Measurements from ENCODE around the gene COG5.

DNA sequence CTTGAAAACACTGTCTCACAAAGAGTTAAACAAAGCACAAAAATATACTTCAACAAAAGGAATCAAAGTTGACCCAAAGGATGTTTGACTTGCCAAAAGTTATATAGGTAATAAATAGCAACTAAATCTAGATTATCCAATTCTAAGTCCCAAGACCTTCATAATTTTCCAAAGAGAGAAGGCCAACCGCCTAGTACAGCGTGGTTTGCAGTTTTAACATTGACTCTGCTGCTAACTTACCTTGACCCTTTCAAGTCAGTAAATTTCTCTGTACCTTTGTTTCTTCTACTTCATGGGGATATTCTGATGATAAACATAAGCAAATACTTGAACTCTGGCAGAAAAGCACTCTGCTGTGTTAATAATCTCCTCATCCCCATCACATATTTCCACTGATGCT lies 95.7 kb downstream of the COG5 start:
- TF ChIP-seq EZH2 (IDR thresholded peaks at IDR 0.05; ENCODE audit: borderline replicate concordance): no peak
- TF ChIP-seq, protein P1, sequence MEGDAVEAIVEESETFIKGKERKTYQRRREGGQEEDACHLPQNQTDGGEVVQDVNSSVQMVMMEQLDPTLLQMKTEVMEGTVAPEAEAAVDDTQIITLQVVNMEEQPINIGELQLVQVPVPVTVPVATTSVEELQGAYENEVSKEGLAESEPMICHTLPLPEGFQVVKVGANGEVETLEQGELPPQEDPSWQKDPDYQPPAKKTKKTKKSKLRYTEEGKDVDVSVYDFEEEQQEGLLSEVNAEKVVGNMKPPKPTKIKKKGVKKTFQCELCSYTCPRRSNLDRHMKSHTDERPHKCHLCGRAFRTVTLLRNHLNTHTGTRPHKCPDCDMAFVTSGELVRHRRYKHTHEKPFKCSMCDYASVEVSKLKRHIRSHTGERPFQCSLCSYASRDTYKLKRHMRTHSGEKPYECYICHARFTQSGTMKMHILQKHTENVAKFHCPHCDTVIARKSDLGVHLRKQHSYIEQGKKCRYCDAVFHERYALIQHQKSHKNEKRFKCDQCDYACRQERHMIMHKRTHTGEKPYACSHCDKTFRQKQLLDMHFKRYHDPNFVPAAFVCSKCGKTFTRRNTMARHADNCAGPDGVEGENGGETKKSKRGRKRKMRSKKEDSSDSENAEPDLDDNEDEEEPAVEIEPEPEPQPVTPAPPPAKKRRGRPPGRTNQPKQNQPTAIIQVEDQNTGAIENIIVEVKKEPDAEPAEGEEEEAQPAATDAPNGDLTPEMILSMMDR (IDR thresholded peaks at IDR 0.05; ENCODE audit: poor library complexity): no peak
